PC-3 (cell line): Measurements from ENCODE around the gene SYNPO2L. TPM values are rescaled to one million over a fixed set of nuclear protein-coding genes. Genes with fewer than 3 reads are reported as not detected.

Source experiments
- ATAC-seq: fragments of 200-7000 bp; cut with Tn5 transposase; 2 replicates; pipeline ENCODE4 v1.9.1; 2020; ENCODE audit warnings: mild to moderate bottlenecking, moderate library complexity
- BruUV-seq: library from RNA; stranded (reverse); fragments of 400-500 nt; replicated peaks from 2 replicates; lab custom pipeline; 2021; lab: Mats Ljungman, UMichigan
- CTCF ChIA-PET: fragments of 300-600 bp; sonication (Branson Sonifier 250); formaldehyde crosslinking; loops from one replicate; lab custom pipeline; 2022; ENCODE audit warnings: antibody characterized with exemption; lab: Charles Lee
- POLR2A ChIA-PET: fragments of 300-600 bp; sonication (Branson Sonifier 250); formaldehyde crosslinking; loops from one replicate; lab custom pipeline; 2022; ENCODE audit warnings: antibody characterized with exemption; ENCODE audit not compliant: unreplicated experiment; lab: Charles Lee
- DNase-seq: peaks from one replicate; pipeline ENCODE4 v3.0.0-alpha.2; 2015
- H2AFZ ChIP-seq: fragments of 300-600 bp; sonication (generic); 2 replicates; pipeline ENCODE4 v1.6.0; 2016; ENCODE audit warnings: antibody characterized with exemption, low read length
- H3F3A ChIP-seq: fragments of 300-600 bp; sonication (generic); one replicate; pipeline ENCODE4 v1.6.0; 2017; ENCODE audit warnings: antibody characterized with exemption, low read length, control low read depth, mild to moderate bottlenecking; ENCODE audit not compliant: unreplicated experiment
- H3K27ac ChIP-seq: fragments of 300-600 bp; sonication (generic); 2 replicates; pipeline ENCODE4 v1.5.1; 2016; ENCODE audit warnings: mild to moderate bottlenecking, low read length
- H3K27me3 ChIP-seq: fragments of 300-600 bp; sonication (generic); 2 replicates; pipeline ENCODE4 v1.6.1; 2016; ENCODE audit warnings: low read length, mixed read lengths
- H3K36me3 ChIP-seq: fragments of 300-600 bp; sonication (generic); 2 replicates; pipeline ENCODE4 v1.6.1; 2016; ENCODE audit warnings: low read depth, mixed run types, low read length, mixed read lengths
- H3K4me1 ChIP-seq: fragments of 300-600 bp; sonication (generic); 2 replicates; pipeline ENCODE4 v1.5.1; 2016; ENCODE audit warnings: low read length; ENCODE audit not compliant: insufficient read depth
- H3K4me2 ChIP-seq: fragments of 300-600 bp; sonication (generic); 2 replicates; pipeline ENCODE4 v1.6.0; 2016; ENCODE audit warnings: low read length
- H3K4me3 ChIP-seq: fragments of 300-600 bp; sonication (generic); 2 replicates; pipeline ENCODE4 v1.5.1; 2016; ENCODE audit warnings: mild to moderate bottlenecking, low read length, mixed read lengths
- H3K79me2 ChIP-seq: fragments of 300-600 bp; sonication (generic); 2 replicates; pipeline ENCODE4 v1.6.1; 2017; ENCODE audit warnings: low read length, mixed read lengths
- H3K9ac ChIP-seq: fragments of 300-600 bp; sonication (generic); 2 replicates; pipeline ENCODE4 v1.6.0; 2016; ENCODE audit warnings: mild to moderate bottlenecking, low read length
- H3K9me2 ChIP-seq: fragments of 300-600 bp; sonication (generic); replicated peaks from 2 replicates; pipeline ENCODE4 v1.6.1; 2016; ENCODE audit warnings: mixed run types, low read length, mixed read lengths
- H3K9me3 ChIP-seq: fragments of 300-600 bp; sonication (generic); 2 replicates; pipeline ENCODE4 v1.6.1; 2016; ENCODE audit warnings: low read length, mixed read lengths
- H4K20me1 ChIP-seq: fragments of 300-600 bp; sonication (generic); 2 replicates; pipeline ENCODE4 v1.6.1; 2016; ENCODE audit warnings: low read length, mixed read lengths
- EZH2 ChIP-seq: fragments of 300-600 bp; sonication (generic); IDR thresholded peaks from one replicate; pipeline ENCODE4 v1.6.1; 2017; ENCODE audit warnings: antibody characterized with exemption, mild to moderate bottlenecking, low read length; ENCODE audit not compliant: unreplicated experiment
- EZH2phosphoT487 ChIP-seq: fragments of 300-600 bp; sonication (generic); IDR thresholded peaks from 2 replicates; pipeline ENCODE4 v1.6.1; 2018; ENCODE audit warnings: mild to moderate bottlenecking, antibody characterized with exemption, low read length, borderline replicate concordance
- intact Hi-C: fragments of 100-400 bp; cut with micrococcal nuclease; formaldehyde crosslinking; loops from 2 replicates; pipeline ENCODE4 v1.9.0; 2023
- total RNA-seq: library from RNA; depleted of rRNA; stranded (reverse); fragments of >200 nt; gene quantifications from 2 replicates; pipeline ENCODE4 v1.2.3, GENCODE V29; 2014
- TF ChIP-seq, protein P1 (sequence below): fragments of 300-600 bp; sonication (generic); conservative IDR thresholded peaks from 2 replicates; pipeline ENCODE4 v1.5.1; 2017; ENCODE audit warnings: antibody characterized with exemption, low read depth, mild to moderate bottlenecking, low read length

The SYNPO2L gene
- total RNA-seq, 1 experiment from 2014 or later = not detected

DNA sequence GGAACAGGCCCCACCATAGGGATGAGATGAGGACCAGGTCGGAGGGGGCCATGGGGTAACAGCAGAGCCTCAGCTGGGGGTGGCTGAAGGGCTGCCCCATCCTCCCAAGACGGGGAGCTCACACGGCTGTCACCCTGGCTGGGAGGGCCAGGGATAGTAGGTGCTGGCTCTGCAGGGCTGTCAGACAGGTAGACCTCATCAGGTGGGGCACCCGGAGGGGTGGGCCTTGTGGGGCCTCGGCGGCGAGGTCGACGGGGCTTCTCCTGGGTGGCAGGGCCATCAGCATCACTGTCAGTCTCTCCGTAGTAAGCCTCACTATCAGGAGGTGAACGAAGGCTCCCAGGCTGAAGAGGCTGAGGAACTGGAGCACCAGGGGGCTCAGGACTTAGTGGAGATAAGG is 2.6 kb downstream of the SYNPO2L start:
- Histone ChIP-seq H3K9me2 (no peaks in the 10 kb centered on the region), H4K20me1 (no peaks in the 10 kb centered on the region), H3K27me3 (no peaks in the 10 kb centered on the region), H3F3A (no peaks in the 10 kb centered on the region), H3K4me1 (no peaks in the 10 kb centered on the region), H3K4me3 (no peak overlapping the region), H3K4me2 (no peak overlapping the region), H3K36me3 (no peaks in the 10 kb centered on the region), H3K9me3 (no peaks in the 10 kb centered on the region), H2AFZ (no peak overlapping the region), H3K27ac (no peak overlapping the region), H3K79me2 (no peaks in the 10 kb centered on the region), H3K9ac (no peak overlapping the region)
- intact Hi-C loops = loop anchor here (1.0 to 10.0 kb wide), 4 partner anchors 77 to 292 kb away; partner anchors contain the start of gene ZSWIM8
- ATAC-seq = no peak
- POLR2A ChIA-PET = interaction anchor here (0.6 kb wide), 1 partner anchor 112 kb away, joined by 3 read pairs; no protein-coding TSS in a partner anchor
- TF ChIP-seq EZH2phosphoT487 = no peak
- TF ChIP-seq, protein P1, sequence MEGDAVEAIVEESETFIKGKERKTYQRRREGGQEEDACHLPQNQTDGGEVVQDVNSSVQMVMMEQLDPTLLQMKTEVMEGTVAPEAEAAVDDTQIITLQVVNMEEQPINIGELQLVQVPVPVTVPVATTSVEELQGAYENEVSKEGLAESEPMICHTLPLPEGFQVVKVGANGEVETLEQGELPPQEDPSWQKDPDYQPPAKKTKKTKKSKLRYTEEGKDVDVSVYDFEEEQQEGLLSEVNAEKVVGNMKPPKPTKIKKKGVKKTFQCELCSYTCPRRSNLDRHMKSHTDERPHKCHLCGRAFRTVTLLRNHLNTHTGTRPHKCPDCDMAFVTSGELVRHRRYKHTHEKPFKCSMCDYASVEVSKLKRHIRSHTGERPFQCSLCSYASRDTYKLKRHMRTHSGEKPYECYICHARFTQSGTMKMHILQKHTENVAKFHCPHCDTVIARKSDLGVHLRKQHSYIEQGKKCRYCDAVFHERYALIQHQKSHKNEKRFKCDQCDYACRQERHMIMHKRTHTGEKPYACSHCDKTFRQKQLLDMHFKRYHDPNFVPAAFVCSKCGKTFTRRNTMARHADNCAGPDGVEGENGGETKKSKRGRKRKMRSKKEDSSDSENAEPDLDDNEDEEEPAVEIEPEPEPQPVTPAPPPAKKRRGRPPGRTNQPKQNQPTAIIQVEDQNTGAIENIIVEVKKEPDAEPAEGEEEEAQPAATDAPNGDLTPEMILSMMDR = no peak
- no peak for TF ChIP-seq EZH2
- BruUV-seq = no TSS peak
- CTCF ChIA-PET = interaction anchor here (1.5 kb wide), 1 partner anchor 120 kb away, joined by 10 read pairs; a partner anchor contains a TSS
- no peak for DNase-seq

DNA sequence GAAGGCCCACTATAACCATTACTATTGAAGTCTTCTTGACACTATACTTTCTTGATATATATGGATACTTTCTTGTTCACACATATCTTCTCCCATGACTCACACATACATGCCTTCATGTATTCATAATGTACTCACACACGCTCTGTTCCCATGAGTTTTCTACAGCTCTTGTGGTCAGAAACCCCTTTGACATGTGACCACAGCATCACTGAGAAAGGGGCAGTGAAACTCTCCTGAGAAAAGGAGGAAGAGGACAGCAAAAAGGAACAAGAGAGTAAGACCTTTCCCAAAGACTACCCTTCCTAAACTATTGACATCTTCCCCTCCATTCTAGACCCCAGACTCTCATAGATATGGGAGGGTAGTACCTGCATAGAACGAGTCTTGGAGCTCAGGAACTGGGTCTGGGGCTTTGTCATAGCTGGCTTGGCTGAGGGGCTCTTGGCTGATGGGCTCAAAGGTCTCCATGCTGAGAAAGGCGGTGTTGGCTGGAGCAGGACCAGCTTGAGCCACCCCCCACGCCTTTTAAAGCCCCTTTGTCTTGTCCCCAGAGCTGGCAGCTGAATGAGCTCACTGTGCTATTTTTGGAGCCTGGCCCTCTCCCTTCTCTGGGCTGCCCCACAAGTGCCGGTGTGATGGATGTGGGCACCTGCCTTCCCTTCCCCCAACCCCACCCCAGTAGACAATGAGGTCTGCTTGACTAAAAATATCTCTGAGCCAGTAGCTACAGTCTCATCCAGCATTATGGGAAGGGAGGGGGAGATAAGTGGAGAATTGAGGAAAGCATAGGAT is 5.1 kb downstream of the SYNPO2L start:
- H2AFZ ChIP-seq = no peak overlapping the region
- no peak for ATAC-seq
- no peak overlapping the region for H3K4me3 ChIP-seq
- DNase-seq = peak; percentile 53
- no peaks in the 10 kb centered on the region for H3K27me3 ChIP-seq
- H3K9me3 ChIP-seq = no peaks in the 10 kb centered on the region
- ChIA-PET POLR2A (interaction anchor here (0.6 kb wide), 1 partner anchor 117 kb away, joined by 5 read pairs; no protein-coding TSS in a partner anchor), CTCF (no interaction called here)
- H3K4me2 ChIP-seq = no peak overlapping the region
- H3K79me2 ChIP-seq = no peaks in the 10 kb centered on the region
- no peaks in the 10 kb centered on the region for H3F3A ChIP-seq
- no peaks in the 10 kb centered on the region for H3K9me2 ChIP-seq
- no peak overlapping the region for H3K9ac ChIP-seq
- H4K20me1 ChIP-seq = no peaks in the 10 kb centered on the region
- BruUV-seq = no TSS peak
- intact Hi-C loops = loop anchor here (5.0 to 10.0 kb wide), 3 partner anchors 137 to 294 kb away; partner anchors contain the start of gene ZSWIM8
- TF ChIP-seq EZH2phosphoT487 (no peak), EZH2 (no peak)
- TF ChIP-seq, protein P1 = no peak
- H3K4me1 ChIP-seq = no peaks in the 10 kb centered on the region
- H3K27ac ChIP-seq = no peak overlapping the region
- no peaks in the 10 kb centered on the region for H3K36me3 ChIP-seq
